HEK293 (cell line): Measurements from ENCODE around the gene RXFP4.
A peak's percentile ranks its signal among the peaks of the same experiment; 100 is the strongest.

Experiments
- GLIS2 ChIP-seq: fragments of 450-650 bp; formaldehyde crosslinking; IDR thresholded peaks from 2 replicates; pipeline ENCODE4 v1.5.1; 2016; ENCODE audit warnings: missing biosample characterization, missing genetic modification characterization
- HIC1 ChIP-seq: fragments of 450-650 bp; formaldehyde crosslinking; IDR thresholded peaks from 2 replicates; pipeline ENCODE4 v1.5.1; 2016; ENCODE audit warnings: missing biosample characterization, missing genetic modification characterization
- HOXD13 ChIP-seq: sonication (generic); formaldehyde crosslinking; IDR thresholded peaks from 2 replicates; pipeline ENCODE4 v1.8.0; 2022; ENCODE audit warnings: missing genetic modification reagents, borderline replicate concordance
- KLF10 ChIP-seq: fragments of 450-650 bp; IDR thresholded peaks from 2 replicates; pipeline ENCODE4 v1.5.1; 2018; ENCODE audit warnings: missing biosample characterization, mild to moderate bottlenecking, missing genetic modification characterization
- OVOL3 ChIP-seq: fragments of 450-650 bp; formaldehyde crosslinking; IDR thresholded peaks from 2 replicates; pipeline ENCODE4 v1.5.1; 2016; ENCODE audit warnings: missing biosample characterization, missing genetic modification characterization
- PRDM2 ChIP-seq: fragments of 450-650 bp; formaldehyde crosslinking; IDR thresholded peaks from 2 replicates; pipeline ENCODE4 v1.5.1; 2016; ENCODE audit warnings: missing biosample characterization, missing genetic modification characterization, borderline replicate concordance
- SALL2 ChIP-seq: fragments of 450-650 bp; formaldehyde crosslinking; IDR thresholded peaks from 2 replicates; pipeline ENCODE4 v1.5.0; 2017; ENCODE audit warnings: missing biosample characterization, mild to moderate bottlenecking, missing genetic modification characterization, borderline replicate concordance
- SETDB1 ChIP-seq: IDR thresholded peaks from one replicate; pipeline ENCODE4 v1.6.1; 2017; ENCODE audit warnings: mild to moderate bottlenecking, low read length, moderate library complexity, mixed read lengths; ENCODE audit not compliant: insufficient read length
- SP7 ChIP-seq: fragments of 450-650 bp; formaldehyde crosslinking; IDR thresholded peaks from 2 replicates; pipeline ENCODE4 v1.5.1; 2016; ENCODE audit warnings: missing biosample characterization, missing genetic modification characterization
- YY1 ChIP-seq: fragments of 450-650 bp; formaldehyde crosslinking; IDR thresholded peaks from 2 replicates; pipeline ENCODE4 v1.5.1; 2018; ENCODE audit warnings: missing biosample characterization, missing genetic modification characterization
- ZBTB48 ChIP-seq: fragments of 450-650 bp; formaldehyde crosslinking; IDR thresholded peaks from 2 replicates; pipeline ENCODE4 v1.5.1; 2016; ENCODE audit warnings: missing biosample characterization, missing genetic modification characterization
- ZIC2 ChIP-seq: fragments of 450-650 bp; formaldehyde crosslinking; IDR thresholded peaks from 2 replicates; pipeline ENCODE4 v1.5.1; 2016; ENCODE audit warnings: missing biosample characterization, missing genetic modification characterization
- ZNF221 ChIP-seq: fragments of 450-650 bp; formaldehyde crosslinking; IDR thresholded peaks from 2 replicates; pipeline ENCODE4 v1.5.1; 2017; ENCODE audit warnings: missing biosample characterization, missing genetic modification characterization, borderline replicate concordance
- ZNF354C ChIP-seq: fragments of 450-650 bp; formaldehyde crosslinking; IDR thresholded peaks from 2 replicates; pipeline ENCODE4 v1.5.1; 2016; ENCODE audit warnings: missing biosample characterization, missing genetic modification characterization, low read depth, borderline replicate concordance
- ZNF366 ChIP-seq: fragments of 450-650 bp; formaldehyde crosslinking; conservative IDR thresholded peaks from 2 replicates; pipeline ENCODE4 v1.5.1; 2016; ENCODE audit warnings: missing biosample characterization, missing genetic modification characterization
- ZNF48 ChIP-seq: fragments of 450-650 bp; formaldehyde crosslinking; IDR thresholded peaks from 2 replicates; pipeline ENCODE4 v1.5.1; 2016; ENCODE audit warnings: missing biosample characterization, missing genetic modification characterization
- ZNF530 ChIP-seq: fragments of 450-650 bp; formaldehyde crosslinking; IDR thresholded peaks from 2 replicates; pipeline ENCODE4 v1.5.1; 2016; ENCODE audit warnings: low read depth, missing biosample characterization, missing genetic modification characterization
- ZNF549 ChIP-seq: fragments of 450-650 bp; IDR thresholded peaks from 2 replicates; pipeline ENCODE4 v1.5.1; 2018; ENCODE audit warnings: missing biosample characterization, missing genetic modification characterization, mild to moderate bottlenecking, inconsistent platforms, moderate library complexity
- ZNF555 ChIP-seq: fragments of 450-650 bp; formaldehyde crosslinking; conservative IDR thresholded peaks from 2 replicates; pipeline ENCODE4 v1.5.1; 2017; ENCODE audit warnings: missing biosample characterization, mild to moderate bottlenecking, missing genetic modification characterization, inconsistent platforms
- ZNF600 ChIP-seq: fragments of 450-650 bp; formaldehyde crosslinking; IDR thresholded peaks from 2 replicates; pipeline ENCODE4 v1.5.1; 2016; ENCODE audit warnings: missing biosample characterization, missing genetic modification characterization
- ZNF621 ChIP-seq: fragments of 450-650 bp; formaldehyde crosslinking; IDR thresholded peaks from 2 replicates; pipeline ENCODE4 v1.5.1; 2017; ENCODE audit warnings: missing biosample characterization, missing genetic modification characterization
- ZNF660 ChIP-seq: fragments of 450-650 bp; IDR thresholded peaks from 2 replicates; pipeline ENCODE4 v1.5.1; 2018; ENCODE audit warnings: missing biosample characterization, mild to moderate bottlenecking, missing genetic modification characterization
- ZNF747 ChIP-seq: fragments of 450-650 bp; formaldehyde crosslinking; IDR thresholded peaks from 2 replicates; pipeline ENCODE4 v1.5.1; 2016; ENCODE audit warnings: missing biosample characterization, missing genetic modification characterization
- ZNF791 ChIP-seq: fragments of 450-650 bp; formaldehyde crosslinking; IDR thresholded peaks from 2 replicates; pipeline ENCODE4 v1.5.1; 2016; ENCODE audit warnings: missing biosample characterization, missing genetic modification characterization
- TF ChIP-seq, protein P1 (sequence below): fragments of 450-650 bp; formaldehyde crosslinking; IDR thresholded peaks from 2 replicates; pipeline ENCODE4 v1.5.1; 2016; ENCODE audit warnings: missing biosample characterization, missing genetic modification characterization
- TF ChIP-seq, protein P2 (sequence below): fragments of 450-650 bp; formaldehyde crosslinking; IDR thresholded peaks from 2 replicates; pipeline ENCODE4 v1.5.1; 2016; ENCODE audit warnings: missing biosample characterization, missing genetic modification characterization
- TF ChIP-seq, protein P3 (sequence below): fragments of 450-650 bp; formaldehyde crosslinking; IDR thresholded peaks from 2 replicates; pipeline ENCODE4 v1.5.1; 2016; ENCODE audit warnings: missing biosample characterization, missing genetic modification characterization
- TF ChIP-seq, protein P4 (sequence below): fragments of 450-650 bp; formaldehyde crosslinking; IDR thresholded peaks from 2 replicates; pipeline ENCODE4 v1.5.1; 2016; ENCODE audit warnings: missing biosample characterization, missing genetic modification characterization

RXFP4 gene

DNA sequence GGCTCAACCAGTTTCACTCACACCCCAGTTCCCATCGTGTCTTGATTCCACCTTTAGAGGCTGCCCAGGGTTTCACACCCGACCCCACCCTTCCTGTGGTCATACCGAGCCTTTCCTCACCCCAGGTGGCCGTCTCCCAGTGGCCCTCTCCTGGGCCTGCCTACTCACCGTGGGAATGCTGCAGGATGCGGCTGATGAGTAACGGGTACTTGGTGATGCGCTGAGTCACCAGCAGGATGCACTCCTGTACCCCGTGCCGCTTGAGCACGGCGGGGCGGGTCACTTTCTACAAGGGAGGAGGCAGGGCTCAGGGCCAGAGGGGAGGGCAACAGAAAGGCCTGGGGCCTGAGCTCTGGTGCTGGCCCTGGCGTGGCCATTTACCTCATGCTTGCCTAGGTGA is 20.5 kb downstream of the RXFP4 start (continued):
- no peak for TF ChIP-seq PRDM2 (tag by site-specific recombination)
- no peak for TF ChIP-seq ZBTB48
- TF ChIP-seq, protein P1, sequence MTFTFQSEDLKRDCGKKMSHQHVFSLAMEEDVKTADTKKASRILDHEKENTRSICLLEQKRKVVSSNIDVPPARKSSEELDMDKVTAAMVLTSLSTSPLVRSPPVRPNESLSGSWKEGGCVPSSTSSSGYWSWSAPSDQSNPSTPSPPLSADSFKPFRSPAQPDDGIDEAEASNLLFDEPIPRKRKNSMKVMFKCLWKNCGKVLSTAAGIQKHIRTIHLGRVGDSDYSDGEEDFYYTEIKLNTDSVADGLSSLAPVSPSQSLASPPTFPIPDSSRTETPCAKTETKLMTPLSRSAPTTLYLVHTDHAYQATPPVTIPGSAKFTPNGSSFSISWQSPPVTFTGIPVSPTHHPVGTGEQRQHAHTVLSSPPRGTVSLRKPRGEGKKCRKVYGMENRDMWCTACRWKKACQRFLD = no peak
- no peak for TF ChIP-seq SALL2 (tag by site-specific recombination)
- no peak for TF ChIP-seq ZNF48 (tag by site-specific recombination)
- TF ChIP-seq ZNF366 (tag by site-specific recombination) = no peak
- no peak for TF ChIP-seq ZNF549
- TF ChIP-seq, protein P2, sequence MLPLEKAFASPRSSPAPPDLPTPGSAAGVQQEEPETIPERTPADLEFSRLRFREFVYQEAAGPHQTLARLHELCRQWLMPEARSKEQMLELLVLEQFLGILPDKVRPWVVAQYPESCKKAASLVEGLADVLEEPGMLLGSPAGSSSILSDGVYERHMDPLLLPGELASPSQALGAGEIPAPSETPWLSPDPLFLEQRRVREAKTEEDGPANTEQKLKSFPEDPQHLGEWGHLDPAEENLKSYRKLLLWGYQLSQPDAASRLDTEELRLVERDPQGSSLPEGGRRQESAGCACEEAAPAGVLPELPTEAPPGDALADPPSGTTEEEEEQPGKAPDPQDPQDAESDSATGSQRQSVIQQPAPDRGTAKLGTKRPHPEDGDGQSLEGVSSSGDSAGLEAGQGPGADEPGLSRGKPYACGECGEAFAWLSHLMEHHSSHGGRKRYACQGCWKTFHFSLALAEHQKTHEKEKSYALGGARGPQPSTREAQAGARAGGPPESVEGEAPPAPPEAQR (tag by site-specific recombination) = no peak
- peak; percentile 65 for TF ChIP-seq SP7 (tag by site-specific recombination)
- peak; percentile 37; the same call in 1 of the 2 replicates for TF ChIP-seq GLIS2
- no peak for TF ChIP-seq HOXD13
- no peak for TF ChIP-seq ZNF354C (tag by site-specific recombination)
- no peak for TF ChIP-seq ZNF555 (tag by site-specific recombination)
- TF ChIP-seq ZNF221 (tag by site-specific recombination) = no peak
- peak; percentile 56; the same call in 1 of the 2 replicates for TF ChIP-seq ZNF600 (tag by site-specific recombination)
- TF ChIP-seq SETDB1 = no peak
- TF ChIP-seq KLF10 (tag by site-specific recombination) = no peak
- peak; percentile 94 for TF ChIP-seq ZIC2
- no peak for TF ChIP-seq YY1
- 0 out of 2 replicates have a peak, but pooled peaks have one; percentile 48 for TF ChIP-seq ZNF660 (tag by site-specific recombination)
- TF ChIP-seq ZNF621 = no peak
- TF ChIP-seq, protein P3, sequence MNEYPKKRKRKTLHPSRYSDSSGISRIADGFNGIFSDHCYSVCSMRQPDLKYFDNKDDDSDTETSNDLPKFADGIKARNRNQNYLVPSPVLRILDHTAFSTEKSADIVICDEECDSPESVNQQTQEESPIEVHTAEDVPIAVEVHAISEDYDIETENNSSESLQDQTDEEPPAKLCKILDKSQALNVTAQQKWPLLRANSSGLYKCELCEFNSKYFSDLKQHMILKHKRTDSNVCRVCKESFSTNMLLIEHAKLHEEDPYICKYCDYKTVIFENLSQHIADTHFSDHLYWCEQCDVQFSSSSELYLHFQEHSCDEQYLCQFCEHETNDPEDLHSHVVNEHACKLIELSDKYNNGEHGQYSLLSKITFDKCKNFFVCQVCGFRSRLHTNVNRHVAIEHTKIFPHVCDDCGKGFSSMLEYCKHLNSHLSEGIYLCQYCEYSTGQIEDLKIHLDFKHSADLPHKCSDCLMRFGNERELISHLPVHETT (tag by site-specific recombination) = no peak
- no peak for TF ChIP-seq HIC1 (tag by site-specific recombination)
- no peak for TF ChIP-seq ZNF791 (tag by site-specific recombination)
- no peak for TF ChIP-seq ZNF747 (tag by site-specific recombination)
- no peak for TF ChIP-seq ZNF530
- TF ChIP-seq OVOL3 (tag by site-specific recombination) = no peak
- TF ChIP-seq, protein P4, sequence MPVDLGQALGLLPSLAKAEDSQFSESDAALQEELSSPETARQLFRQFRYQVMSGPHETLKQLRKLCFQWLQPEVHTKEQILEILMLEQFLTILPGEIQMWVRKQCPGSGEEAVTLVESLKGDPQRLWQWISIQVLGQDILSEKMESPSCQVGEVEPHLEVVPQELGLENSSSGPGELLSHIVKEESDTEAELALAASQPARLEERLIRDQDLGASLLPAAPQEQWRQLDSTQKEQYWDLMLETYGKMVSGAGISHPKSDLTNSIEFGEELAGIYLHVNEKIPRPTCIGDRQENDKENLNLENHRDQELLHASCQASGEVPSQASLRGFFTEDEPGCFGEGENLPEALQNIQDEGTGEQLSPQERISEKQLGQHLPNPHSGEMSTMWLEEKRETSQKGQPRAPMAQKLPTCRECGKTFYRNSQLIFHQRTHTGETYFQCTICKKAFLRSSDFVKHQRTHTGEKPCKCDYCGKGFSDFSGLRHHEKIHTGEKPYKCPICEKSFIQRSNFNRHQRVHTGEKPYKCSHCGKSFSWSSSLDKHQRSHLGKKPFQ (tag by site-specific recombination) = no peak
